SK-N-SH (cell line): ENCODE measurements around the gene MEI1.

Source experiments
- GABPA ChIP-seq: IDR thresholded peaks from 2 replicates; pipeline ENCODE4 v1.4.0; 2012; ENCODE audit warnings: low read depth, mild to moderate bottlenecking
- JUND ChIP-seq: IDR thresholded peaks from 2 replicates; pipeline ENCODE4 v1.4.0; 2012
- TF ChIP-seq, protein P1 (sequence below): fragments of 200-600 bp; sonication (generic); IDR thresholded peaks from 2 replicates; pipeline ENCODE4 v1.6.1; 2017; ENCODE audit warnings: antibody characterized with exemption, mild to moderate bottlenecking, moderate library complexity

DNA sequence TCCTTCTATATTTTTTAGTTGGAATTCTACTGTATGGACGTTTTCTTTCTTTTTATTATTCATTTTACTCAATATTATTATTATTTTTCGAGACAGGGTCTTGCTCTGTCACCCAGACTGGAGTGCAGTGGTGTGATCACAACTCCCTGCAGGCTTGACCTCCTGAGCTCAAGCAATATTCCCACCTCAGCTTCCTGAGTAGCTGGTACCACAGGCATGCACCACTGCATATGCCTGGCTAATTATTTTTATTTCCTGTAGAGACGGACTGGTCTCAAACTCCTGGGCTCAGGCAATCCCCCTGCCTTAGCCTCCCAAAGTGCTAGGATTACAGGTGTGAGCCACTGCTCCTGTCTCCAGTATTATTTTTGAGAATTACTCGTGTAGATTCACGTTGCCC is 67.2 kb downstream of the MEI1 start:
- TF ChIP-seq GABPA (no peak), JUND (no peak)
- TF ChIP-seq, protein P1, sequence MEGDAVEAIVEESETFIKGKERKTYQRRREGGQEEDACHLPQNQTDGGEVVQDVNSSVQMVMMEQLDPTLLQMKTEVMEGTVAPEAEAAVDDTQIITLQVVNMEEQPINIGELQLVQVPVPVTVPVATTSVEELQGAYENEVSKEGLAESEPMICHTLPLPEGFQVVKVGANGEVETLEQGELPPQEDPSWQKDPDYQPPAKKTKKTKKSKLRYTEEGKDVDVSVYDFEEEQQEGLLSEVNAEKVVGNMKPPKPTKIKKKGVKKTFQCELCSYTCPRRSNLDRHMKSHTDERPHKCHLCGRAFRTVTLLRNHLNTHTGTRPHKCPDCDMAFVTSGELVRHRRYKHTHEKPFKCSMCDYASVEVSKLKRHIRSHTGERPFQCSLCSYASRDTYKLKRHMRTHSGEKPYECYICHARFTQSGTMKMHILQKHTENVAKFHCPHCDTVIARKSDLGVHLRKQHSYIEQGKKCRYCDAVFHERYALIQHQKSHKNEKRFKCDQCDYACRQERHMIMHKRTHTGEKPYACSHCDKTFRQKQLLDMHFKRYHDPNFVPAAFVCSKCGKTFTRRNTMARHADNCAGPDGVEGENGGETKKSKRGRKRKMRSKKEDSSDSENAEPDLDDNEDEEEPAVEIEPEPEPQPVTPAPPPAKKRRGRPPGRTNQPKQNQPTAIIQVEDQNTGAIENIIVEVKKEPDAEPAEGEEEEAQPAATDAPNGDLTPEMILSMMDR, result no peak
